Activated CD8-positive, alpha-beta T cell treated with anti-CD3 and anti-CD28 coated beads for 36 hours (primary cell): ENCODE measurements around the gene AKR1B1. TPM values are rescaled to one million over a fixed set of nuclear protein-coding genes. Genes with fewer than 3 reads are reported as not detected.

Experiments used
- ATAC-seq: fragments of 200-7000 bp; cut with Tn5 transposase; one replicate; pipeline ENCODE4 v1.10.0; 2021; ENCODE audit warnings: mild to moderate bottlenecking, moderate library complexity
- CTCF ChIA-PET: fragments of 350-600 bp; sonication (Branson Sonifier 250); formaldehyde crosslinking; loops from one replicate; lab custom pipeline; 2021; ENCODE audit warnings: antibody characterized with exemption; lab: Charles Lee
- POLR2A ChIA-PET: fragments of 350-600 bp; sonication (Branson Sonifier 250); formaldehyde crosslinking; loops from one replicate; lab custom pipeline; 2021; ENCODE audit warnings: antibody characterized with exemption; lab: Charles Lee
- DNase-seq: peaks from one replicate; pipeline ENCODE4 v3.0.0-alpha.2; 2020
- H3K27ac Mint-ChIP-seq: one replicate; pipeline ENCODE4 v1.8.0; 2021; ENCODE audit warnings: mild to moderate bottlenecking, mixed read lengths
- H3K27me3 Mint-ChIP-seq: one replicate; pipeline ENCODE4 v1.8.0; 2021; ENCODE audit warnings: mixed read lengths
- H3K36me3 Mint-ChIP-seq: one replicate; pipeline ENCODE4 v1.8.0; 2021; ENCODE audit warnings: low read depth, mixed read lengths
- H3K4me1 Mint-ChIP-seq: one replicate; pipeline ENCODE4 v1.8.0; 2021; ENCODE audit warnings: low read depth, mixed read lengths
- H3K4me3 Mint-ChIP-seq: one replicate; pipeline ENCODE4 v1.8.0; 2021; ENCODE audit warnings: mild to moderate bottlenecking, moderate library complexity, mixed read lengths
- H3K9me3 Mint-ChIP-seq: one replicate; pipeline ENCODE4 v1.8.0; 2021; ENCODE audit warnings: mixed read lengths
- intact Hi-C: fragments of 100-400 bp; cut with micrococcal nuclease; formaldehyde crosslinking; loops from one replicate; pipeline ENCODE4 v1.10.0; 2022
- total RNA-seq, 2 experiments: library from RNA; stranded (reverse); gene quantifications; one replicate each; pipeline ENCODE4 v1.2.3, GENCODE V29; 2021
- TF ChIP-seq, protein P1 (sequence below): fragments of 200-600 bp; IDR thresholded peaks from one replicate; pipeline ENCODE4 v1.8.0; 2022; ENCODE audit warnings: antibody characterized with exemption, mild to moderate bottlenecking

The AKR1B1 gene
- total RNA-seq, 2 experiments from 2014 or later = 106 to 108 TPM

DNA sequence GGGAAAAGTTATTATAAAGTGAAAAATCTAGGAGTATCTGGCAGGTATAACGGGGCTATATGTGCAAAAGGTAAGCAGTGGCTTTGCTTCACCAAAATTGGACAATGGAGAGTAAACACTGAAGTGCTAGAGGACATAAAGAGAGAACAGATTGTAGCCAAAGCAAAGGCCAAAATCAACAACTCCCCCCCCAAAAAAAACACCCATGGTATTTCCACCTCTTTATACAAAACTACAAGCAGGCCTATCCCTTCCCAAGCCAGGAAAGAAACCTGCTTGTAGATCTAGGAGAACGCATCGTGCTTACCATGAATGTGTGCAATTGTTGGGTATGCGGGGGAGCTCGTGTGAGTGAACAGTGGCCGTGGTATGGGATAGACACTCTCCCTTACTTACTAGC lies 9.2 kb upstream of the AKR1B1 start:
- DNase-seq = no peak
- ATAC-seq = no peak
- peaks cover 12% of the 10 kb centered on the region for H3K9me3 Mint-ChIP-seq
- ChIA-PET CTCF (no interaction called here), POLR2A (no interaction called here)
- TF ChIP-seq, protein P1, sequence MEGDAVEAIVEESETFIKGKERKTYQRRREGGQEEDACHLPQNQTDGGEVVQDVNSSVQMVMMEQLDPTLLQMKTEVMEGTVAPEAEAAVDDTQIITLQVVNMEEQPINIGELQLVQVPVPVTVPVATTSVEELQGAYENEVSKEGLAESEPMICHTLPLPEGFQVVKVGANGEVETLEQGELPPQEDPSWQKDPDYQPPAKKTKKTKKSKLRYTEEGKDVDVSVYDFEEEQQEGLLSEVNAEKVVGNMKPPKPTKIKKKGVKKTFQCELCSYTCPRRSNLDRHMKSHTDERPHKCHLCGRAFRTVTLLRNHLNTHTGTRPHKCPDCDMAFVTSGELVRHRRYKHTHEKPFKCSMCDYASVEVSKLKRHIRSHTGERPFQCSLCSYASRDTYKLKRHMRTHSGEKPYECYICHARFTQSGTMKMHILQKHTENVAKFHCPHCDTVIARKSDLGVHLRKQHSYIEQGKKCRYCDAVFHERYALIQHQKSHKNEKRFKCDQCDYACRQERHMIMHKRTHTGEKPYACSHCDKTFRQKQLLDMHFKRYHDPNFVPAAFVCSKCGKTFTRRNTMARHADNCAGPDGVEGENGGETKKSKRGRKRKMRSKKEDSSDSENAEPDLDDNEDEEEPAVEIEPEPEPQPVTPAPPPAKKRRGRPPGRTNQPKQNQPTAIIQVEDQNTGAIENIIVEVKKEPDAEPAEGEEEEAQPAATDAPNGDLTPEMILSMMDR = no peak
- H3K36me3 Mint-ChIP-seq = peaks cover 5% of the 10 kb centered on the region
- intact Hi-C loops = no loop called here
- H3K27ac Mint-ChIP-seq = no peak overlapping the region
- H3K4me3 Mint-ChIP-seq = no peak overlapping the region
- no peaks in the 10 kb centered on the region for H3K4me1 Mint-ChIP-seq
- no peaks in the 10 kb centered on the region for H3K27me3 Mint-ChIP-seq

DNA sequence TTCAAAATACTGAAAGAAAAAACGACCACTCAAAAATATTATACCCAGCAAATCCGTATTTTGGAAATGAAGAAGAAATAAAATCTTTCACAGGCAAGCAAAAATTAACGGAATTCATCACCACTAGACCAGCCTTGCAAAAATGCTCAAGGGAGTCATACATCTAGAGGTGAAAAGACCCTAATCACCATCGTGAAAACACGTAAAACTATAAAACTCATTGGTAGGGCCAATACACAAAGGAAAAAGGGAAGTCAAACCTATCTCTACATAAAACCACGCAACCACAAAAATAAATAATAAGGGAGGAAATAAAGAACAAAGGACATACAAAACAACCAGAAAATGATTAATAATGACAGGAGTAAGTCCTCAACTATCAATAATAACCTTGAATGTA lies 6.6 kb upstream of the AKR1B1 start:
- Mint-ChIP-seq H3K4me1 (no peaks in the 10 kb centered on the region), H3K27me3 (no peaks in the 10 kb centered on the region), H3K36me3 (peaks cover 5% of the 10 kb centered on the region), H3K9me3 (peaks cover 12% of the 10 kb centered on the region), H3K27ac (no peak overlapping the region), H3K4me3 (no peak overlapping the region)
- POLR2A ChIA-PET = no interaction called here
- TF ChIP-seq, protein P1 = no peak
- no peak for ATAC-seq
- CTCF ChIA-PET = interaction anchor here (1.2 kb wide), 1 partner anchor 33 kb away, joined by 4 read pairs; no protein-coding TSS in a partner anchor
- intact Hi-C loops = no loop called here
- DNase-seq = no peak

DNA sequence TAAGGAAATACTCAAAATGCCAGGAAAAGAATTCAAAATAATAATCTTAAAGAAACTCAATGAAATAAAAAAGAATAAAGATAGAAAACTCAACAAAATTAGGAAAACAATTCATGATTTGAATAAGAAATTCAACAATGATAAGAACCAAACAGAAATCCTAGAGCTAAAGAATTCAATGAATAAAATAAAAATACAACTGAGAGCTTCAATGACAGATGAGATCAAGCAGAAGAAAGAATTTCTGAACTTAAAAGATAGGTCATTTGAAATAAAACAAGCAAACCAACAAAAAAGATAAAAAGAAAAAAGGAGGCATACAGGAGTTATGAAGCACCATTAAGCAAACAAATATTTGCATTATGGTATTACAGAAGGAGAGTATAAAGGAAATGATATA lies 5.6 kb upstream of the AKR1B1 start:
- CTCF ChIA-PET = interaction anchor here (0.9 kb wide), 1 partner anchor 50 kb away, joined by 4 read pairs; no protein-coding TSS in a partner anchor

DNA sequence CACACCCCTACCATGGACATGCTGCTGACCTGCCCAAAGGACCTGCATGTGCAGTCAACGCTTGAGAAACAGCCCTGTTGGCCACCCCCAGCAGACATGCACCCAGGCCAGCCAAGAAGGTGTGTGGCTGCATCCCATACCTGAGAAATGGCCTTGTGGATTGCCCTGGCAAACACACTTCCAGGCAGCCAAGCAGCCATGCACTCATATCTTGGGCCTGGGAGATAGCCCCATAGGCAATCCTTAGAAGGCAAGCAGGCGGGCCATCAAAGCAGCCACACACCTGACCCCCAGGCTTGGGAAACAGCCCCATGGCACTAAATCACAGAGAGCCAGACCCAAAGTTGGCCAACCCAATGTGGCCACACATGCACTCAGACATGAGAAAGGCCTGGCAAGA lies 4.9 kb upstream of the AKR1B1 start:
- Mint-ChIP-seq H3K36me3 (peaks cover 5% of the 10 kb centered on the region), H3K4me3 (no peak overlapping the region), H3K9me3 (peaks cover 12% of the 10 kb centered on the region), H3K4me1 (peaks cover 11% of the 10 kb centered on the region), H3K27ac (no peak overlapping the region), H3K27me3 (no peaks in the 10 kb centered on the region)
- DNase-seq (no peak), ATAC-seq (no peak)
- intact Hi-C loops = no loop called here
- TF ChIP-seq, protein P1 = no peak
- CTCF ChIA-PET = interaction anchor here (1.1 to 1.6 kb wide), 3 partner anchors 31 to 84 kb away, joined by 3 to 4 read pairs (median 4); no protein-coding TSS in a partner anchor
- POLR2A ChIA-PET = no interaction called here

More for the DNA sequence above, 5.6 kb upstream of the AKR1B1 start:
- no peak for DNase-seq
- Mint-ChIP-seq H3K27ac (no peak overlapping the region), H3K4me3 (no peak overlapping the region), H3K27me3 (no peaks in the 10 kb centered on the region), H3K4me1 (peaks cover 7% of the 10 kb centered on the region), H3K36me3 (peaks cover 5% of the 10 kb centered on the region), H3K9me3 (peaks cover 12% of the 10 kb centered on the region)
- POLR2A ChIA-PET = interaction anchor here (0.7 kb wide), 1 partner anchor 105 kb away, joined by 4 read pairs; no protein-coding TSS in a partner anchor
- no peak for ATAC-seq
- intact Hi-C loops = no loop called here
- TF ChIP-seq, protein P1 = no peak

DNA sequence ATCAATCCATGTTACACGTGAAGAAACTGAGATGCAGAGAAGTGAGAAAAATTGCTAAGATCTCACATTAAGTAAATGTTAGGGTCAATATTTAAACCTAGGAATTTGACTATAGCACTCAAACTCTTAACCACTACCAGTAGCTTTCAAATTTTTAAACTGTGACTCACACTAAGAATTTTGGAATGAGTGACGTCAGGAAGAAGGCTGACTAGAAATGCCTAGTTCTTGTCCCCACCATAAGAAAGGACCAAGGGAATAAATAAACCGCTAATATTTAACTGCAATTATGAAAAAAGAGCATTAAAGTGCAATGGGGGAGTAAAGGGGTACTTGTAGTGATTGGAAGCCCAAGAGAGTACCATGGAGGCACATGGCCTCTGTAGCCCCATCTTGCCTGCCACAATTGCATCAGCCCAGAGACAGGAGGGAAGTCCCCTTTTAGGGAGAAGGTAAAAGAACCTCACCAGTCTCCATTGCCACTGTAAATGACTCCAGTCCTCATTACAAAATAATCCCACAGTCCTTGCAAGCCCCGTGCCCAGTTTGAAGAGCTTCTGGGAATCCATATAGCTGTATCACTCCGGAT lies 3.5 kb upstream of the AKR1B1 start:
- ChIA-PET POLR2A (no interaction called here), CTCF (interaction anchor here (0.9 to 1.6 kb wide), 6 partner anchors 9 to 143 kb away, joined by 3 to 6 read pairs (median 4); no protein-coding TSS in a partner anchor)
- Mint-ChIP-seq H3K27ac (no peak overlapping the region), H3K9me3 (peaks cover 12% of the 10 kb centered on the region), H3K27me3 (no peaks in the 10 kb centered on the region), H3K36me3 (peaks cover 10% of the 10 kb centered on the region), H3K4me1 (peaks cover 21% of the 10 kb centered on the region), H3K4me3 (no peak overlapping the region)
- no peak for ATAC-seq
- TF ChIP-seq, protein P1 = no peak
- intact Hi-C loops = no loop called here
- no peak for DNase-seq
